ENCODE results near the gene PHACTR2.
"Not testable (repeated sequence)": the region's sequence is repeated elsewhere in the genome, so short reads cannot be mapped to it uniquely, and the experiment has no call there.

Gene PHACTR2

DNA sequence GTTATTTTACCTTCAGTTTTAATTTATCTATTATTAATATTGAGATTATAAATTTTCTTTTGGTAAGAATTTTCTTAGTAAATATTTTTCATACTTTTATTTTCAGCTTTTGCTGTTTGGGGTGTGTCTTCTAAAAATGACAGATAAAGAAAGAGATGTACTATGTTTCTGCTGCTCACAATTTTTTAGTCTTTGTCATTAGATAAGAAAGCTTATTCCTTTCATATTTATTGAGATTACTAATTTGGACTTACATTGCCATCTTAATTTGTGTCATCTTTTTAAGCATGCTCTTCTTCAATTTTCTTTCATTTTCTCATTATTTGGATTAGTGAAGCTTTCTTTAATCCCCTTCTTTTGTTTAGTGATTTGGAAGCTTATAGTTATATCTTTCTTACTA, 13.6 kb upstream of the PHACTR2 start:
- no peak overlapping the region for H3K4me3 ChIP-seq (ENCODE audit: low read depth, low read length)
- TF ChIP-seq, protein P1, sequence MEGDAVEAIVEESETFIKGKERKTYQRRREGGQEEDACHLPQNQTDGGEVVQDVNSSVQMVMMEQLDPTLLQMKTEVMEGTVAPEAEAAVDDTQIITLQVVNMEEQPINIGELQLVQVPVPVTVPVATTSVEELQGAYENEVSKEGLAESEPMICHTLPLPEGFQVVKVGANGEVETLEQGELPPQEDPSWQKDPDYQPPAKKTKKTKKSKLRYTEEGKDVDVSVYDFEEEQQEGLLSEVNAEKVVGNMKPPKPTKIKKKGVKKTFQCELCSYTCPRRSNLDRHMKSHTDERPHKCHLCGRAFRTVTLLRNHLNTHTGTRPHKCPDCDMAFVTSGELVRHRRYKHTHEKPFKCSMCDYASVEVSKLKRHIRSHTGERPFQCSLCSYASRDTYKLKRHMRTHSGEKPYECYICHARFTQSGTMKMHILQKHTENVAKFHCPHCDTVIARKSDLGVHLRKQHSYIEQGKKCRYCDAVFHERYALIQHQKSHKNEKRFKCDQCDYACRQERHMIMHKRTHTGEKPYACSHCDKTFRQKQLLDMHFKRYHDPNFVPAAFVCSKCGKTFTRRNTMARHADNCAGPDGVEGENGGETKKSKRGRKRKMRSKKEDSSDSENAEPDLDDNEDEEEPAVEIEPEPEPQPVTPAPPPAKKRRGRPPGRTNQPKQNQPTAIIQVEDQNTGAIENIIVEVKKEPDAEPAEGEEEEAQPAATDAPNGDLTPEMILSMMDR (IDR thresholded peaks at IDR 0.05; ENCODE audit: insufficient read depth, low read depth, low read length, missing control alignments): no peak
- no peak for DNase-seq (ENCODE audit: low read depth)

DNA sequence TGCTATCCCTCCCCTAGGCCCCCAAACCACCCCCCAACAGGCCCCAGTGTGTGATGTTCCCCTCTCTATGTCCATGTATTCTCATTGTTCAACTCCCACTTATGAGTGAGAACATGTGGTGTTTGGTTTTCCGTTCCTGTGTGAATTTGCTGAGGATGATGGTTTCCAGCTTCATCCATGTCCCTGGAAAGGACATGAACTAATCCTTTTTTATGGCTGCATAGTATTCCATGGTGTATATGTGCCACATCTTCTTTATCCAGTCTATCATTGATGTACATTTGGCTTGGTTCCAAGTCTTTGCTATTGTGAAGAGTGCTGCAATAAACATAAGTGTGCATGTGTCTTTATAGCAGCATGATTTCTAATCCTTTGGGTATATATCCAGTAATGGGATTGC, 11.8 kb upstream of the PHACTR2 start:
- DNase-seq (ENCODE audit: low read depth); H3K4me3 ChIP-seq (ENCODE audit: low read depth, low read length): not testable (repeated sequence)

DNA sequence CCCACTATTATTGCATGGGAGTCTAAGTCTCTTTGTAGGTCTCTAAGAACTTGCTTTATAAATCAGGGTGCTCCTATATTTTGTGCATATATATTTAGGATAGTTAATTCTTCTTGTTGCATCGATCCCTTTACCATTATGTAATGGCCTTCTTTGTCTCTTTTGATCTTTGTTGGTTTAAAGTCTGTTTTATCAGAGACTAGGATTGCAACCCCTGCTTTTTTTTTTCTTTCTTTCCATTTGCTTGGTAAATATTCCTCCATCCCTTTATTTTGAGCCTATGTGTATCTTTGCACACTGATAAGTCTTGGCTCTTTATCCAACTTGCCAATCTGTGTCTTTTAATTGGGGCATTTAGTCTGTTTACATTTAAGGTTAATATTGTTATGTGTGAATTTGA, 8.3 kb upstream of the PHACTR2 start:
- DNase-seq (ENCODE audit: low read depth); H3K4me3 ChIP-seq (ENCODE audit: low read depth, low read length): not testable (repeated sequence)

DNA sequence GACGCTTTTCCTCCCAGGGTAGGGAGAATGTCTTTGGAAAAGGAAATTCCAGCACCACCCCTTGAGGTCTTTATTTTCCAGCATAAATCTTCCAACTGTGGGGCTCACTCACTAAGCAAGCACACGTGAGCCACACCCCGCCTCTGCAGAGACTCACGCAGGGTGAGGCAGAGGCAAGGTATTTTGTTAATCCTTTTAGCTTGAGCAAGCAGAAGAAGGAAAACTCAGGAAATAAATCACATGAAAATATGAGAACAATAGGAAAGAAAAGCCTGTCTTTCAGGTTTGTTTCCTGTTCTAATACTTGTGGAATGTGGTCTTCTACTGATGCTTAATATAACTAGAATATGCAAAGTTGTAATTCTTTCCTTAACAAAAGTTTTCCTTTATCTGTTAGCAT, 4.1 kb upstream of the PHACTR2 start:
- no peak overlapping the region for H3K4me3 ChIP-seq (ENCODE audit: low read depth, low read length)
- TF ChIP-seq, protein P1 (IDR thresholded peaks at IDR 0.05; ENCODE audit: insufficient read depth, low read depth, low read length, missing control alignments): no peak
- no peak for DNase-seq (ENCODE audit: low read depth)

DNA sequence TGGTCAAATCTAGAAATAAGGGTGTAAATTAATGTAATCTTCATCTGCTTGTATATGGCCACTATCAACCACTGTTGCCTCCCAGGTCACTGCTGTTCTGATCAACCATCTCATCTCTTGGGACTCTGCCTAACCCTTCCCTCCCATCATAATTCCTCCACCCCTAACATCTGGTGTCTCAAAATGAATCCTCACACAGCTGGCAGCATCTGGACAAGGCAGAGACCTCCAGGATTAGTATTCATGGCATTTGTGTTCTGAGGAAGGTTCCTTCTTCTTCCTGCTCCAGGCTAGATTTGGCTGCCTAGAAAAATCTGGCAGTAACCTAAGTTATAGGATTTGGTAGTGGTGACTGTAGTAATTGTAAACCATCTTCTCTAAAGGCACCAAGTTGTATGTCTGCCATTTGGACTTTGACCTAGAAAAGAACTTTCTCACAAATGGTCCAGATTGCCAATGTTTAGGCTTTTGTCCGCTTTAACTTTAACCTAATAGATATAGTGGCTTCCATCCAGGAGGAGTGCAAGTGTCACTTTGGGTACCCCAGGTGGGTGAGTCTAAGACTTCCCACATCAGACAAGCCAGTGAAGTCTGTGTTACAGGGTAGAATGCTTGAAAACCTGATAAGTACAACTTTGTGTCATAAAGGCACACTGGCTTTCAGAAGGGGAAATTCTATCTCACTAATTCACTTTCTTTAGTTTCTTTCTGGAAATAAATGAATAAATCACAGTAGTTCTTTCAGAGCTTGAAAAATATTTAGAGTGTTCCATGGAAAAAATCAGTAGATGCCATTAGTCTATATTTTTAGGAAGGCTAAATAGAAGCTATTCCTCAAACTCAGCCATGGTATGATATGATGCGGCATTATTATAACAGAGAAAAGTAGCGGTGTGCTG, 3.0 kb upstream of the PHACTR2 start:
- TF ChIP-seq, protein P1 (IDR thresholded peaks at IDR 0.05; ENCODE audit: insufficient read depth, low read depth, low read length, missing control alignments): no peak
- no peak for DNase-seq (ENCODE audit: low read depth)
- H3K4me3 ChIP-seq (ENCODE audit: low read depth, low read length): no peak overlapping the region

DNA sequence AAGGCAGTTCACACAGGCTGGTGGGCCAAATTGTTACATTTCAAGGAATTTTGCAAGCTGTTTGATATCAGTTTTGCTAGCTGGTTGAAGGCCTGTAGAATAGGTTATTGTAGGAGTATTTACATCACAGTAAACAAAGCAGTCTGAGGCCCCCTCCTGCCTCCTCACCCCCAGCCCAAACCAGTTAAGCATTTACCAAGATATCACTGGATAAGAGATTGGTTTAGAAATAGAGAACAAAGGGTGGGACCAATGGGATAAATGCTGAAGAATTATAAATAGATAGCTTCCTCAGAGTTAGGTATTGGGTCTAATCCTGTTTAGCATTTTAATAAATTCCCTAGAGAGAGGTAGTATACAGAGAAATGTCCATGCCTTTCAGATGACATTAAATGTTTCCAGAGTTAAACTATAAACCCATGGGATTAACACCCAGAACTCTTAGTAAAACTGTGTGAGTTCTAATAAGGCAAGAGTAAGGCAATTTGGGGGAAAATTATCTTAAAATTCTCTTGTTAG, 2.3 kb upstream of the PHACTR2 start:
- TF ChIP-seq, protein P1 (IDR thresholded peaks at IDR 0.05; ENCODE audit: insufficient read depth, low read depth, low read length, missing control alignments): no peak
- H3K4me3 ChIP-seq (ENCODE audit: low read depth, low read length): no peak overlapping the region
- DNase-seq (ENCODE audit: low read depth): no peak

DNA sequence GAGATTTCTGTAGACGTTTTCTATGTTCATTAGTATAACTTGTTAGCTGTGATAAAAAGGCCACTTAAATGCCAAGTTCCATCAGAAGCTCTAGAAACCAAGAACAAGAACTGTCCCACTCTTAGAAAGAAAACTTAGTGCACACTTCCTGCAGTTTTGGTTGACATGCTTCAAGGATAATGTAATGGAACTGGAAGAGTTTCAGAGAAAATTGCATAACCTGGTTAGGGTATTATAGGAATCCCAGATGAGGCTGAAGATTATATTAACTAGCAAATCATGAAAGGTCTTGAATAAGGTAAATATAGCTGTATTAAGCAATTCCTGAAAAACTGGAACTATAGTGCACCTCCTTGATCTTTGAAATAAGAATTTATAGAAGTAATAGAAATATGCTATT, 1.8 kb upstream of the PHACTR2 start:
- TF ChIP-seq, protein P1 (IDR thresholded peaks at IDR 0.05; ENCODE audit: insufficient read depth, low read depth, low read length, missing control alignments): no peak
- H3K4me3 ChIP-seq (ENCODE audit: low read depth, low read length): no peak overlapping the region
- DNase-seq (ENCODE audit: low read depth): no peak
